ENCODE data around the gene SIM2. TPM values are rescaled to one million over a fixed set of nuclear protein-coding genes. Genes with fewer than 3 reads are reported as not detected.
A peak's percentile ranks its signal among the peaks of the same experiment; 100 is the strongest.

Gene SIM2
- total RNA-seq, 1 donor from 2014 or later: 3.1 TPM

- Histone ChIP-seq H3K36me3 (ENCODE audit: control insufficient read depth in 3 of 3, insufficient read depth in 3 of 3, low read length in 3 of 3) (no peaks in the 10 kb centered on the region), H3K4me1 (ENCODE audit: control insufficient read depth in 3 of 3, insufficient read depth in 3 of 3, low read length in 3 of 3) (peaks cover 8 to 15% (median 10%) of the 10 kb centered on the region in 3 donors), H3K27me3 (ENCODE audit: control insufficient read depth in 3 of 3, insufficient read depth in 3 of 3, low read length in 3 of 3) (peaks cover 4 to 43% (median 39%) of the 10 kb centered on the region in 3 donors), H3K4me3 (ENCODE audit: low read length in 3 of 3) (peak overlapping the region in 1 of 3 donors; percentile 35), H3K27ac (ENCODE audit: low read depth, low read length) (no peak overlapping the region), H3K9ac (ENCODE audit: low read depth in 1 of 3, low read length in 3 of 3) (peak overlapping the region in 1 of 3 donors; percentile 7), H3K9me3 (ENCODE audit: control insufficient read depth in 3 of 3, low read length in 3 of 3) (no peaks in the 10 kb centered on the region)
Observed at GRCh38 chr21:36745459-36745858, 46.5 kb downstream of the SIM2 start.

GRCh38 chr21:36747041-36747814 is 48.3 kb downstream of the SIM2 start:
- H3K4me1 ChIP-seq (ENCODE audit: control insufficient read depth in 3 of 3, insufficient read depth in 3 of 3, low read length in 3 of 3): peaks cover 8 to 15% (median 13%) of the 10 kb centered on the region in 3 donors
- H3K27ac ChIP-seq (ENCODE audit: low read depth, low read length): no peak overlapping the region
- peak overlapping the region in 1 of 3 donors; percentile 40 for H3K4me3 ChIP-seq (ENCODE audit: low read length in 3 of 3)
- H3K9me3 ChIP-seq (ENCODE audit: control insufficient read depth in 3 of 3, low read length in 3 of 3): no peaks in the 10 kb centered on the region
- H3K36me3 ChIP-seq (ENCODE audit: control insufficient read depth in 3 of 3, insufficient read depth in 3 of 3, low read length in 3 of 3): peaks cover 0 to 3% (median 0%) of the 10 kb centered on the region in 3 donors
- peak overlapping the region in 1 of 3 donors; percentile 16 for H3K9ac ChIP-seq (ENCODE audit: low read depth in 1 of 3, low read length in 3 of 3)
- peaks cover 4 to 43% (median 39%) of the 10 kb centered on the region in 3 donors for H3K27me3 ChIP-seq (ENCODE audit: control insufficient read depth in 3 of 3, insufficient read depth in 3 of 3, low read length in 3 of 3)

GRCh38 chr21:36747815-36748383 is 49.0 kb downstream of the SIM2 start:
- H3K27me3 ChIP-seq (ENCODE audit: control insufficient read depth in 3 of 3, insufficient read depth in 3 of 3, low read length in 3 of 3): peaks cover 4 to 43% (median 39%) of the 10 kb centered on the region in 3 donors
- no peaks in the 10 kb centered on the region for H3K9me3 ChIP-seq (ENCODE audit: control insufficient read depth in 3 of 3, low read length in 3 of 3)
- peaks cover 8 to 15% (median 13%) of the 10 kb centered on the region in 3 donors for H3K4me1 ChIP-seq (ENCODE audit: control insufficient read depth in 3 of 3, insufficient read depth in 3 of 3, low read length in 3 of 3)
- peak overlapping the region in 1 of 3 donors; percentile 52 for H3K4me3 ChIP-seq (ENCODE audit: low read length in 3 of 3)
- H3K27ac ChIP-seq (ENCODE audit: low read depth, low read length): no peak overlapping the region
- H3K9ac ChIP-seq (ENCODE audit: low read depth in 1 of 3, low read length in 3 of 3): peak overlapping the region in 1 of 3 donors; percentile 25
- H3K36me3 ChIP-seq (ENCODE audit: control insufficient read depth in 3 of 3, insufficient read depth in 3 of 3, low read length in 3 of 3): peaks cover 0 to 3% (median 0%) of the 10 kb centered on the region in 3 donors

GRCh38 chr21:36749935-36750575 is 51.1 kb downstream of the SIM2 start:
- Histone ChIP-seq H3K4me1 (ENCODE audit: control insufficient read depth in 3 of 3, insufficient read depth in 3 of 3, low read length in 3 of 3) (peaks cover 3 to 9% (median 5%) of the 10 kb centered on the region in 3 donors), H3K27me3 (ENCODE audit: control insufficient read depth in 3 of 3, insufficient read depth in 3 of 3, low read length in 3 of 3) (peaks cover 4 to 32% (median 27%) of the 10 kb centered on the region in 3 donors), H3K27ac (ENCODE audit: low read depth, low read length) (no peak overlapping the region), H3K9me3 (ENCODE audit: control insufficient read depth in 3 of 3, low read length in 3 of 3) (no peaks in the 10 kb centered on the region), H3K4me3 (ENCODE audit: low read length in 3 of 3) (no peak overlapping the region), H3K9ac (ENCODE audit: low read depth in 1 of 3, low read length in 3 of 3) (no peak overlapping the region), H3K36me3 (ENCODE audit: control insufficient read depth in 3 of 3, insufficient read depth in 3 of 3, low read length in 3 of 3) (peaks cover 4 to 15% (median 7%) of the 10 kb centered on the region in 3 donors)

GRCh38 chr21:36750576-36750959 is 51.7 kb downstream of the SIM2 start:
- H3K36me3 ChIP-seq (ENCODE audit: control insufficient read depth in 3 of 3, insufficient read depth in 3 of 3, low read length in 3 of 3): peaks cover 4 to 15% (median 7%) of the 10 kb centered on the region in 3 donors
- H3K9me3 ChIP-seq (ENCODE audit: control insufficient read depth in 3 of 3, low read length in 3 of 3): no peaks in the 10 kb centered on the region
- no peak overlapping the region for H3K9ac ChIP-seq (ENCODE audit: low read depth in 1 of 3, low read length in 3 of 3)
- peaks cover 0 to 28% (median 22%) of the 10 kb centered on the region in 3 donors for H3K27me3 ChIP-seq (ENCODE audit: control insufficient read depth in 3 of 3, insufficient read depth in 3 of 3, low read length in 3 of 3)
- H3K4me3 ChIP-seq (ENCODE audit: low read length in 3 of 3): no peak overlapping the region
- peaks cover 0 to 5% (median 4%) of the 10 kb centered on the region in 3 donors for H3K4me1 ChIP-seq (ENCODE audit: control insufficient read depth in 3 of 3, insufficient read depth in 3 of 3, low read length in 3 of 3)
- no peak overlapping the region for H3K27ac ChIP-seq (ENCODE audit: low read depth, low read length)

GRCh38 chr21:36751383-36751782 is 52.5 kb downstream of the SIM2 start:
- no peak overlapping the region for H3K4me3 ChIP-seq (ENCODE audit: low read length in 3 of 3)
- H3K27ac ChIP-seq (ENCODE audit: low read depth, low read length): no peak overlapping the region

GRCh38 chr21:36753556-36753955 is 54.6 kb downstream of the SIM2 start:
- no peaks in the 10 kb centered on the region for H3K9me3 ChIP-seq (ENCODE audit: control insufficient read depth in 3 of 3, low read length in 3 of 3)
- H3K4me3 ChIP-seq (ENCODE audit: low read length in 3 of 3): no peak overlapping the region
- peaks cover 0 to 4% (median 0%) of the 10 kb centered on the region in 3 donors for H3K27me3 ChIP-seq (ENCODE audit: control insufficient read depth in 3 of 3, insufficient read depth in 3 of 3, low read length in 3 of 3)
- H3K27ac ChIP-seq (ENCODE audit: low read depth, low read length): no peak overlapping the region
- peaks cover 0 to 3% (median 0%) of the 10 kb centered on the region in 3 donors for H3K4me1 ChIP-seq (ENCODE audit: control insufficient read depth in 3 of 3, insufficient read depth in 3 of 3, low read length in 3 of 3)
- peaks cover 7 to 15% (median 7%) of the 10 kb centered on the region in 3 donors for H3K36me3 ChIP-seq (ENCODE audit: control insufficient read depth in 3 of 3, insufficient read depth in 3 of 3, low read length in 3 of 3)
- H3K9ac ChIP-seq (ENCODE audit: low read depth in 1 of 3, low read length in 3 of 3): no peak overlapping the region

More at GRCh38 chr21:36751383-36751782, 52.5 kb downstream of the SIM2 start:
- peaks cover 7 to 15% (median 7%) of the 10 kb centered on the region in 3 donors for H3K36me3 ChIP-seq (ENCODE audit: control insufficient read depth in 3 of 3, insufficient read depth in 3 of 3, low read length in 3 of 3)
- peaks cover 0 to 20% (median 15%) of the 10 kb centered on the region in 3 donors for H3K27me3 ChIP-seq (ENCODE audit: control insufficient read depth in 3 of 3, insufficient read depth in 3 of 3, low read length in 3 of 3)
- H3K4me1 ChIP-seq (ENCODE audit: control insufficient read depth in 3 of 3, insufficient read depth in 3 of 3, low read length in 3 of 3): peaks cover 0 to 5% (median 4%) of the 10 kb centered on the region in 3 donors
- no peak overlapping the region for H3K9ac ChIP-seq (ENCODE audit: low read depth in 1 of 3, low read length in 3 of 3)
- no peaks in the 10 kb centered on the region for H3K9me3 ChIP-seq (ENCODE audit: control insufficient read depth in 3 of 3, low read length in 3 of 3)

- Histone ChIP-seq H3K27me3 (ENCODE audit: control insufficient read depth in 3 of 3, insufficient read depth in 3 of 3, low read length in 3 of 3) (no peaks in the 10 kb centered on the region), H3K4me1 (ENCODE audit: control insufficient read depth in 3 of 3, insufficient read depth in 3 of 3, low read length in 3 of 3) (peaks cover 0 to 3% (median 0%) of the 10 kb centered on the region in 3 donors), H3K9me3 (ENCODE audit: control insufficient read depth in 3 of 3, low read length in 3 of 3) (no peaks in the 10 kb centered on the region), H3K27ac (ENCODE audit: low read depth, low read length) (no peak overlapping the region), H3K36me3 (ENCODE audit: control insufficient read depth in 3 of 3, insufficient read depth in 3 of 3, low read length in 3 of 3) (peaks cover 7 to 15% (median 13%) of the 10 kb centered on the region in 3 donors), H3K4me3 (ENCODE audit: low read length in 3 of 3) (no peak overlapping the region), H3K9ac (ENCODE audit: low read depth in 1 of 3, low read length in 3 of 3) (no peak overlapping the region)
Observed at GRCh38 chr21:36754241-36754898, 55.5 kb downstream of the SIM2 start.

GRCh38 chr21:36756527-36756926 is 57.6 kb downstream of the SIM2 start:
- Histone ChIP-seq H3K9ac (ENCODE audit: low read depth in 1 of 3, low read length in 3 of 3) (no peak overlapping the region), H3K4me1 (ENCODE audit: control insufficient read depth in 3 of 3, insufficient read depth in 3 of 3, low read length in 3 of 3) (no peaks in the 10 kb centered on the region), H3K27ac (ENCODE audit: low read depth, low read length) (no peak overlapping the region), H3K27me3 (ENCODE audit: control insufficient read depth in 3 of 3, insufficient read depth in 3 of 3, low read length in 3 of 3) (no peaks in the 10 kb centered on the region), H3K4me3 (ENCODE audit: low read length in 3 of 3) (no peak overlapping the region), H3K9me3 (ENCODE audit: control insufficient read depth in 3 of 3, low read length in 3 of 3) (no peaks in the 10 kb centered on the region), H3K36me3 (ENCODE audit: control insufficient read depth in 3 of 3, insufficient read depth in 3 of 3, low read length in 3 of 3) (peaks cover 7 to 21% (median 13%) of the 10 kb centered on the region in 3 donors)

All from skeletal muscle tissue (tissue), 4 donors.